ENCODE results near the gene HDAC3. TPM values are rescaled to one million over a fixed set of nuclear protein-coding genes. Genes with fewer than 3 reads are reported as not detected.

Gene HDAC3
- total RNA-seq, 1 experiment from 2014 or later: 76.5 TPM

DNA sequence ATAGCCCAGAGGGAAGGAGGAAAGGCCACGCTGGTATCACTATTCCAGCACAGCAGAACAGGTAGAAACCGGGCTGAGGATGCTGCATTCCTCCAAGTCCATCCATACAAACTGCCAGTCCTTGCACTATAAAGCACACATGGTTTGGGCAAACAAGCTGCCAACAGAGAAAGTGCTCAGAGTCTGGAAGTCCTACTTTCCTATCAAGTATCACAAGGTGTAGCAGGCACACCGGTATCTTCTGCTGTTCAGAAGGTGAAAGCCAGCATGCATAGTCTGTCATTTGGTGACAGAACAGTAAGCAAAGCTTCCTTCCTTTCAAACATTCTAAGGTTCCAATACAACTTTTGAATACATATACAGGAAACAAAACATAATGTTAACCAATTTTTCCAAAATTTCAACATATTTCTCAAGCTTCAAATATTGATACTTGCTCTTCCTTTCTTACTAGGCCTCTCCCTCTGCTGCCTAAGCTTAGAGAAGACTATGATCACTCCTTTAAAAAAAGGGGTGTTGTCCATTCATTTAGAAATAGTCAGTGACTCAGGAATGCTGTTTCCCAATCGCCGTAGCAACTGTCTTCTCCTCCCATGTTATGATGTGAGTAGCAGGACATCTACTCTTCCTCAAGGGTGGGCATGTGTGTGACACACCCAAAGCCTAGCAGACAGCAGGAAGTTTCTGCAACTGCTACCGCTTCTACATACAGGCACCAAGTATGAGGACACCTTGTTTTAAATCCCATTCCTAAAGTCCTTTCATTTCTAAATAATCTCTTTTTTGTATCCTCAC, 32.5 kb downstream of the HDAC3 start:
- peak; percentile 46 for DNase-seq (ENCODE audit: low spot score)

GRCh38 chr5:141602606-141603005, 34.0 kb downstream of the HDAC3 start:
- DNase-seq (ENCODE audit: low spot score): no peak

- no peak for DNase-seq (ENCODE audit: low spot score)
These were observed 38.0 kb downstream of the HDAC3 start for GRCh38 chr5:141598391-141599345.

GRCh38 chr5:141597814-141598213, 38.8 kb downstream of the HDAC3 start:
- no peak for DNase-seq (ENCODE audit: low spot score)

- no peak for DNase-seq (ENCODE audit: low spot score)
These were observed 39.3 kb downstream of the HDAC3 start for GRCh38 chr5:141597394-141597793.

- no peak for DNase-seq (ENCODE audit: low spot score)
These were observed 39.8 kb downstream of the HDAC3 start for GRCh38 chr5:141596867-141597266.

- no peak for DNase-seq (ENCODE audit: low spot score)
These were observed 46.5 kb downstream of the HDAC3 start for GRCh38 chr5:141590127-141590526.

DNA sequence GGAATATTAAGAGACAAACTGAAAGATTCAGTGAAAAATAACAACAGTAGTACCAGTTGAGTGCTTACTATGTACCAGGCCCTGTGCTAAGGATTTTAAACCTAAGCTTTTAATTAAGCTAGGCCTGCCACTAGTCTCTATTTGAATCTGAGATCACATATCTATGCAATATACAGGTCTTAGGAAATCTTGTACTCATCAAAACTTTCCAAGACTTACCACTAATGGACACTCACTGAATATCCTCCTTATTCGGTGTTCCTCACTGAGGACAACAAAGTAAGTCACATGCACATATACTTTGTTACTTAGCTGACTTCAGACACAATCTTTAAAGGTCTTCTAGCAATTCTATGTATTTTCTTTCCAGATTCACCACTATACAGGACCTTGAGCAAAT, 50.4 kb downstream of the HDAC3 start:
- DNase-seq (ENCODE audit: low spot score): no peak

- DNase-seq (ENCODE audit: low spot score): no peak
These were observed 51.1 kb downstream of the HDAC3 start for GRCh38 chr5:141585594-141585993.

DNA sequence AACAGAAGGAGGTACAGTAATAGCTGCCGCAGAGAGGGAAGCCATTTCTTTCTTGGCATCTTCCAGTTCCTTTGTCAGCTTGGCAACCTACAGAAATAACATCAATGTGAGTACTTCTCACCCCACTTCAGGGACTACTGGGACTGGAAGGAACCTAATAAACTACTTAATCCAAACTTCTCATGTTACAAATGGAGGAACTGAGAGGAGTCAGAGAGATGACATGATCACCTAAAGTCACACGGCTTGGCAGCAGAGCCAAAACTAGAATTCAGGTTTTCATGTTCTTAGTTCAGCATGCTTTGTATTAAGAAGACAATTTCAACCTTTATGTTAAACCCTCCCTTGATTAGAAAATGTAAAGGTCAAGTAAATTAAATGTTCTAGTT, 62.5 kb downstream of the HDAC3 start:
- DNase-seq (ENCODE audit: low spot score): no peak

- no peak for DNase-seq (ENCODE audit: low spot score)
These were observed 63.0 kb downstream of the HDAC3 start for GRCh38 chr5:141573489-141574121.

Other genes starting within 250 kb of the HDAC3 start
- gene PCDHGB4, start 249.2 kb downstream of the HDAC3 start, total RNA-seq (2014; rRNA removed; shearing (Covaris generic)): 0.16 and 0.21 TPM in 2 replicates
- 0.39 and 0.74 TPM in 2 replicates for gene PCDHGA8, start 244.2 kb downstream of the HDAC3 start, total RNA-seq (2014; rRNA removed; shearing (Covaris generic))
- 0.04 and 0.43 TPM in 2 replicates for gene PCDHGB5, start 238.9 kb downstream of the HDAC3 start, total RNA-seq (2014; rRNA removed; shearing (Covaris generic))
- gene PCDHGA9, start 234.1 kb downstream of the HDAC3 start, total RNA-seq (2014; rRNA removed; shearing (Covaris generic)): 1.1 and 1.8 TPM in 2 replicates
- 0.02 and 0.33 TPM in 2 replicates for gene PCDHGB6, start 228.8 kb downstream of the HDAC3 start, total RNA-seq (2014; rRNA removed; shearing (Covaris generic))
- 1.4 and 1.9 TPM in 2 replicates for gene PCDHGA10, start 223.9 kb downstream of the HDAC3 start, total RNA-seq (2014; rRNA removed; shearing (Covaris generic))
- gene PCDHGB7, start 219.2 kb downstream of the HDAC3 start, total RNA-seq (2014; rRNA removed; shearing (Covaris generic)): 0.58 and 1.4 TPM in 2 replicates
- gene PCDHGA11, start 215.8 kb downstream of the HDAC3 start, total RNA-seq (2014; rRNA removed; shearing (Covaris generic)): 0.66 and 1.3 TPM in 2 replicates
- 0.14 and 0.76 TPM in 2 replicates for gene PCDHGA12, start 206.3 kb downstream of the HDAC3 start, total RNA-seq (2014; rRNA removed; shearing (Covaris generic))
- gene PCDHGC3, start 160.9 kb downstream of the HDAC3 start, total RNA-seq (2014; rRNA removed; shearing (Covaris generic)): 50.8 and 61.5 TPM in 2 replicates
- gene PCDHGC4, start 151.8 kb downstream of the HDAC3 start, total RNA-seq (2014; rRNA removed; shearing (Covaris generic)): 0.10 TPM in 1 of 2 replicates, not detected in the other
- gene PCDHGC5, start 147.8 kb downstream of the HDAC3 start, total RNA-seq (2014; rRNA removed; shearing (Covaris generic)): 0.06 and 0.18 TPM in 2 replicates
- gene DIAPH1, start 17.8 kb downstream of the HDAC3 start, total RNA-seq (2014; rRNA removed; shearing (Covaris generic)): 24.3 and 40.7 TPM in 2 replicates
- gene RELL2, start 148 bp upstream of the HDAC3 start, total RNA-seq (2014; rRNA removed; shearing (Covaris generic)): 4.5 and 8.4 TPM in 2 replicates
- 5.9 and 11.0 TPM in 2 replicates for gene FCHSD1, start 14.6 kb upstream of the HDAC3 start, total RNA-seq (2014; rRNA removed; shearing (Covaris generic))
- gene ARAP3, start 45.4 kb upstream of the HDAC3 start, total RNA-seq (2014; rRNA removed; shearing (Covaris generic)): 4.4 and 4.8 TPM in 2 replicates
- 1.2 and 6.6 TPM in 2 replicates for gene PCDH1, start 241.6 kb upstream of the HDAC3 start, total RNA-seq (2014; rRNA removed; shearing (Covaris generic))